GM18502 (cell line): Measurements from ENCODE around the gene RSPRY1.

Experiments
- ATAC-seq: cut with Tn5 transposase; IDR thresholded peaks from one replicate; pipeline ENCODE4 v1.9.1; 2021; ENCODE audit warnings: mild to moderate bottlenecking; ENCODE audit not compliant: unreplicated experiment, poor library complexity

RSPRY1 gene

DNA sequence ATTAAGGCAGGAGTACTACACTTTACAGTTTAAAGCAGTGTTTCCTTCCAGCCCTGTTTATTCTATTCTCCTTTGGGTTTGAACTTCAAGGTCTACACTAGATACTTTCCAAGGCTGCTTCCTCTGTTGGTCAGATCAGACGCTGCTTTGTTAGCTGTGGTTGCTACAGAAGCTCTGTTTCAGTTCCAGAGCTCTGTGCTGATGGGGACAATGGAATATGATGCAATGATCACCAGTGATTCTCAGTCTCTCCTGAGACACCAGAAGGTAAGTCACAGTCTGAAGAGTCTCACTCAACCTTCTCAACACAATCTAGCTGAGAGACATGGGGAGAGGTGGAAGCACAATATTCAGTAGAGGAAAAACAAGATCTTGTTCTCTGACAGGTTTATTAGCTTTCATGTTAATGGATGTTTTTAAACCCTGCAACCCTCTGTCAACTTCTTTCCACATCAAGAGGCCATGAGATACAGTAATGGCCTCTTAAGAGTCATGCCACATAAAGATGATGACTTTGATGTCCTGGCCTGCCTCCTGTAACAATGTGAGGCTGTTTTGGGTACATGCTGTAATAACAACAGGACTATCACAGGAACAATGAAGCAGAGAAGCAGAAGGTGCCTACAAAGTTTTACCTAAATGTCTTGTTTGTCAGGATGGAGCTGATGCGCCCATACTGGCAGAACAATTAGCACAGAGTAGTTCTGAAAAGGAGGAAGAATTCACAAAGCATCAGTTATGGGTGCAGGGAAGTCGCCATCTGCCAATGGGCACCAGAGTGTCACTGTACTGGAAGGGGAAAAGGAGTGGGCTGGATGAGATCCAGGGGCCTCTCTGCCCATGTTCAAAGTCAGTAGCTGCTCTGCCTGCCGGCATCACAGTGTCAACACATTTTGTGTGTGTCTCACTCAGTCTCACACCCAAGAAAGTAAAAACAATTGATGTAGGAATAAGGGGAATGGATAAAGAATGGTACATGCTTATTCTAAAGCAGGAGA is 33.7 kb upstream of the RSPRY1 start:
- ATAC-seq, result no peak

DNA sequence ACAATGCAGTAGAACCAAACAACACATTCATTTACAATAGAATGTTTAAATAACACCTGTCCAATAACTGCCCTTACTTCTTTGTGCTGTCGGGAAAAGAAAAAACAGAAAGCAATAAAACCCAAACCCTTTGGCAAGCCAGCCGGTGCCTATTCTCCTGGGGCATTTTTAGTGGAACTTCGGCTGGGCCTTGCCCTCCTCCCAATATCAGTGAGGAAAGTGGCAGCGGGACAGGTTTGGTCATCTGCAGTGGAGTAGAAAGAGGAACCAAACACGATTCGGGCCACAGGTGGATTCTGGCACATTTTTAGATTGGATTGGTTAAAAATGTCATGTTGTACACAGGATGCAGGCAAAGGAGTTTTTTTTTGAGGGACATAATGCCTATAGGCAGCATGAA is 32.3 kb upstream of the RSPRY1 start:
- ATAC-seq, result no peak

DNA sequence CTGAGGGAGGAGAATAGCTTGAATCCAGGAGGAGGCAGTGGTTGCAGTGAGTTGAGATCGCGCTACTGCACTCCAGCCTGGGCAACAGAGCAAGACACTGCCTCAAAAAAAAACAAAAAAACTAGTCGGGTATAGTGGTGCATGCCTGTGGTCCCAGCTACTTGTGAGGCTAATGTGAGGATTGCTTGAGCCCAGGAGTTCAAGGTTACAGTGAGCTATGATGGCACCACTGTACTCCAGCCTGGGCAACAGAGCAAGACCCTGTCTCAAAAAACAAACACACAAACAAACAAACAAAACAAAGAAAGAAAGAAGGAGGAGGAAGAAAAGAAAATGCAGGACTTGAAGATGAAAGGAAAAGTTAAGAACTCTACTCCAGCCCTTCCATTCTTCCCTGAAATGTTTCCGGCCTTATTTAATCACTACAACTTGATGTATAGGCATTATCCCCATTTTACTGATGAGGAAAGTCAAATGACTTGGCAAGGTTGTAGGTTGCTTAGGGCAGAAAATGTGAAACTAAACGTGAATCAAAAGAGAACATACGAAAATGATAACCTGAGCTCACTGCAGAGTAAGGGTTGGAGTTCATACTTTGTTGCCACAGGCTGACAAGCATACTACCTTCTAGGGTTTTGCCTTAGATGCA is 30.3 kb upstream of the RSPRY1 start:
- ATAC-seq, result no peak

DNA sequence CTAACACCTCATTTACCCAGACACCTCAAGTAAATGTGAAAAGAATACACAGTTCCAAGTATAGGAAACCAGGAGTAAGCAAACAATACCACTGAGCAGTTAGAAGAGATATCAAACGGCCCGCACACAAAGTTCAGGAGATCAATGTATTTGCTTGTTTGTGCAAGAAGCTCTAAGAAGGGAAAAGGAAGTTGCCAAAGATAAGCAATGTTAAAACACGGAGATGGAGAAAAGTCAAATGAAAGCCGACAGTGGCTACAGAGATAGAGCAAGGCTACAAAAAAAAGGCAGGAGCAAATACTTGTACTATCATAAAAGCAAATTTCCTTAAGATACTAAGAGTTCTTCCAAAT is 29.8 kb upstream of the RSPRY1 start:
- no peak for ATAC-seq

DNA sequence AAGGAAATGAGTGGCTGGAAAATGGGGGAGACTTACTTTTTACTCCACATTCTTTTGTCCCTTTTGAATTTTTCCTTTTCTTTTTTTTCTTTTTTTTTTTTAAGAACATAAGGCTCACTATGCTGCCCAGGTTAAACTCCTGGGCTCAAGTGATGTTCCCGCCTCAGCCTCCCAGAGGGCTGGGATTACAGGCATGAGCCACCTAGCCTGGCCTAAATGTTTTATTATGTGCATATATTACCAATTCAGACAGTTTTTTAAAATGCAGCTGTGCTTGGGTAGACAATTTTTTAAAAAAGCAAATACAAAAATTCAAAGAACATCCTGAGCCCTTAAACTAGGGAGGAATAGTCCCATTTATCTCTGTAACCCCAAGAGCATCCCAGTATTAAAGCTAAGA is 28.6 kb upstream of the RSPRY1 start:
- ATAC-seq, result no peak

DNA sequence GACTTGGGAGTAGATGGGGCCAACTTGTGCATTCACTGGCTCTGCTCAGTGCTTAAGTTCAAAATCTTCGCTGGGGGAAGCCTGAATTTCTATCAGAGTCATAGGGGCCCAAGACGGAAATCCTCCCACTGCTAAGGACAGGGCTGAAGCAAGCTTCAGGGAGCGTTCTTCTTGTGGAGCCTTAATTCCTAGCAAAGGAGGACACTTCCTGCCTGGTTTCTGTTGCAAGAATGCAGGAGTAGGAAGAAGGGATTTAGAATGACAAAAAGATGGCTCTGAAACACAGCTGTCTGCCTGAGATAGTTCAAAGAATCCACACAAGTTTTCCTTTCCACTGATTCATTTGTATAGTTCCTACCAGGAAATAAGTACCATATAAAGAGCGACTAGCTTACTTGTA is 26.7 kb upstream of the RSPRY1 start:
- no peak for ATAC-seq

DNA sequence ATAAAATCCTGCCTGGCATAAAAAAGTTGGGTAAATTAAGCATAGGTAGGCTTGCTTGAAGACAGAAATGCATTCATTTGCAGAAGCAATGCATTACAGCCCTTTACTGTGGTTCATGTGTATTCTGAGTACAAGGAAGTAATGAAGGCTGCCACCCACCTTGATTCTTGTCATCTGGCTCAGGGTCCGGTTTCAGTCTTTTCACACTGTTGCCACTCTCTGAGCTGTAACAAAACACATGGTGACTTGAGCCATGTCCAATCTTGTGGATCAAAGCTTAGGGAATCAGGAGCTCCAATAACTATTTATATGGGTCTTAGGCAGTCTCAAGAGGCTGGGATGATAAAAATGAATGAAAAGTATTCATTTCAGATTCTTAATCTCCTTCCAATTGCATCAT is 22.3 kb upstream of the RSPRY1 start:
- ATAC-seq, result no peak

DNA sequence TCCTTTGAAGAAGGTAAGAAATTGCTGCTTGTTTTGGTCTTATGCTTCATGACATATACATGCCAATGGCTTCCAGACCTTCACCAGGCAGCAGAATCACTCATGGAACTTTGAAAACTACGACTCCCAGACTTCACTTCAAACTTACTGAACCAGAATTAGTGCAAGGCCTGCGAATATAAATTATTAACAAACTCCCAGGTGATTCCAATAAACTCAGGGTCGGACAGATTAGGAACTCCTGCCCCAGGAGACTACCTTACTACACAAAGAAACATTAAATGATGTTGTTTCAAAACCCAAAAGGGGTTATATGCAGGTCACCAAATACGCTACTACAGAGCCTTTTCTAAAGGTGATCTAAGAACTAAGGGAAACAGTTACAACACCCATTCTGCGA is 20.6 kb upstream of the RSPRY1 start:
- ATAC-seq, result no peak

DNA sequence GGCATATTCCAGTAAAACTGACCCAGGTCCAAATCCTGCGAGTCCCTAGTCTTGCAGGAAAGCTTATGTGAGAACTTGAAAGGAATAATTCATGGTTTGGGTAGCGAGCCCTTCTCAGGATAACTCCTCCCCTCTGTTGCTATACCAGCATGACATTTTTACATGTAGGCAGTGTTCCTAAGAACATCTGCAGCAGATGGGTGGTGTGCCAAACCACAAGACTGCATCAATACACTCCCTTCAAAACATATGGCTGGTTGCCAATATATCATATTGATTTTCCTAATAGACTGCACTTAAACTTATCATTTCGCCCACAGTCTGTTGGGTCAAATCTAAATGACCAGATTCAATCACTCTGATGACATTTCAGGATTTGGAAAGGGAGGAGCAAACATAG is 20.2 kb upstream of the RSPRY1 start:
- ATAC-seq, result no peak

DNA sequence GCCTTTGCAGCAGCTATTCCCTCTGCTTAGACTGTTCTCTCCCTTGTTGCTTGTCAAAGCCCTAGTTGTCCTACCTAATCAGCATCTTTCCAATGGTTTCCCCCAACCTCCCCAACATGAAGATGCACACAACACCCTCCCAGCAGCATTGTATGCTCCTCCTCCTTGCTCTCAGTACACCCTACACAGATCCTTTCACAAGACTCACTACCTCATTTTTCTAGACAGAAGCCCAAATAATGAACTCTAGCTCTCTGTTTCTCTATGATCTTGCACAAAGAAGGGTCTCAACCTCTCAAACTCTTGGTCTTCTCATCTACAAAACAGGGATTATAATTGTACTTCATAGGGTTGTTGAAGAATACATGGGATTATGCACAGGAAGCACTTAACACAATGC is 19.7 kb upstream of the RSPRY1 start:
- no peak for ATAC-seq

DNA sequence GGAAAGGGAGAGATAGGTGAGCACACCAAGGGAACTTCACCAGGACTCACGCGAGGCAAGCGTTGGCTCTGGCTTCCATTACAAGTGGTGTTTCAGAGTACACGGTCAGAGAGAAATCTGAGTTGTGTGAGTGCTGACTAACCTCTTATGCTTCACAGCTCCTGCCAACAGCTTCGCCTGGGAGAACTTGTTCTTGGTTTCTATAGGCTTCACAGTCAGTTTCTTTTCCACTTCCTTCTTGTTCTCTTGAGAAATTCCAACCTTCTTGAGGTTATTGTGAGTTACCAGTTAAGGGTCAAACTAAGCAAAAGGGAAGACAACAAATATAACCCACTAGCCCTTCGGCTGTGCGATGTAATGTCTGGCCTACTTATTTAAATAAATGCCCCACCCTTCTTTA is 19.2 kb upstream of the RSPRY1 start:
- no peak for ATAC-seq

DNA sequence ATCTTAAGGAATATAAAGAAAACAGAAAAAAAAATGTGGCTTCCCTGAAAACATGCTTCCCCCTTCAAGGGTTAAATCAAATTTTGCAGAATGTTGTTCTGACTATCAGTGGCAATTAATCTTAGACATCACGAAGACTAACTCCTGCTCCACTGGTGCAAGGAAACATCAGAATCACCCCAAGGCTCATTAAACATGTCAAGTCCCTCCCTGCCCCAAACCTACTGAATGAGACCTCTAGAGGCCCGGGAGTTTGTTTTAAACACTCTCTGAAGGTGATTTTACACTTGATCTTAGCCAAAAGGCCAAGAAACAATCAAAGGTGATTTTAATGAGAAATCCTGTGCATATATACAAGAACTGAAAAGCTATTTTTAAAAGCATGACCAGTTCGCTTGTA is 18.6 kb upstream of the RSPRY1 start:
- no peak for ATAC-seq

DNA sequence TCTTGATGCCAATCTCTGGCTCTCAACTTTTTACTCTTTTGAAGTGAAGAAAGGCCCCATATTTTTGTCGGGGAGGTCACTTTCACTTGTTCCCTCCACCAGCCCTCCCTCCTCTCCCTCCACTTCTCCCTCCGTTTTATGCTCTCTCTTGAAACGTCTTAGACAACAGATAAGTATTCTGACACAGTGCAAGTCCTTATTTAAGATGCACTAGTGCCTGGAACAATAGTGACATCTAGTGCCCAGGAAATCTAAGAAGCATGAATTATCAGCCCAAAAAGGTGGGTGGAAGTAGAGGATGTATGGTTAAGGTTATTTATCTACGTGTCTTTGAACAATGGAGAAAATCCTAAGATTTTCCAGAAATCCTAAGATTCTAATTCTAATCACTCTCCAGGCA is 18.2 kb upstream of the RSPRY1 start:
- no peak for ATAC-seq

DNA sequence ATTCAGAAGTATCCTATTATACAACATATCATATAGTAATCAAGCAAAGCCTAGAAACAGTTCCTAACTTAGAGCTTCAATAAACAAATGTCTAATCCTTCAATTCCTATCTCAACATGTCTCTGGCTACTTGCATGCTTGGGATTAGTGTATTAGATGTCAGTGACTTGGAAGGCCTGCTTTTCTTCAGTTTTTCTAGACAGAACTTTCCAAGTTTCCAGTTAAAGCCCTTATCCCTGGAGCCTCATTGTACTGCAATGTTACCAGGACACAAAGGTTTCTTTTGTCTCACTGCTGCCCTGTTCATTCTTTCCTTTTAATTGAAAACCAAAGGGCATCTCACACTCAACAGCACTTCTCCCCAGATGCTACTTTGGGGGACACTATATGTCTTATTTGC is 16.8 kb upstream of the RSPRY1 start:
- ATAC-seq, result no peak

DNA sequence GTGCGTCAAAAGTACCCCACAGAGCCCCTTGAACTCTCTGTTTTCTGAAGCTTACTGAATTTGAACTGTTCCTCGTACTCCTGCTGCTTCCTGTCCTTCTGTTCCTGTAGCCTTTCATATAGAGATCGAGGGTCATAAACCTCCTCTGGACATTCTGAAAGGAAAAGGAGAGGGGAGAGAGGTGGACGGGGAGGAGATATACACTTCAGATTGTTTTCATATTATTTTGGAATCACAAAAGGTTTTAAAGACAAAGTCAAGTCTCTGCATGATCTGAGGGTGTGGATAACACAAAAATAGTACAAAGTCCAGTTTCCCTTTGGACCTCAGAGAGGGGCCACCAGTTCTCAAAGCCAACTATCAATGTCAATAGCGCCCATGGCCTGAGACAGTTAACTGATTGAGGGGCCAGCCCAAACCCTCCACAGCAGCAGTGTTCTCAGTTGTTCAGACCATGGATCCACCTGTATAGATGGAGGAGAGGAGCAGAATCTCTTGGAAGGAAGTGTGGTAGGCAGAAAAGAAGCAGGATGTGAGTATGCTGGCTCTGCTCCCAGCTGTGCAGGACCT is 13.3 kb upstream of the RSPRY1 start:
- ATAC-seq, result no peak

DNA sequence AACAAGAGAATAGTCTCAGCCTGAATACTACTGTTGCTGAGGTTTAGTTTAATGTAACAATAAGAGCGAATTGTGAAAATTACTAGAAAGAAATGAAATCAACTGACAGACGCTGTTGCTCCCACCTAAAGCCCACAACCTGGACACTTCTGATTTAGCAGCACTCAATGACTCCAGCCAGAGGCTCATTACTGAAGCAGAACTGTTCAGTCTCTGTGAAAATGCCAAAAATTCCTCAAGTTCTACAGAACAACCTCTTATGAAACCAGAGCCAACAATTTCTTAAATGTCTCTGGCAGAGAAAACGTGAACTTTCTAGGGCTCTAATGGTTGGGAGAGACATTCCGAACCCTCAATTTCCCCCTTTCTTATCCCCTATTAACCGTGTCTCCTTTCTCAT is 10.2 kb upstream of the RSPRY1 start:
- no peak for ATAC-seq

DNA sequence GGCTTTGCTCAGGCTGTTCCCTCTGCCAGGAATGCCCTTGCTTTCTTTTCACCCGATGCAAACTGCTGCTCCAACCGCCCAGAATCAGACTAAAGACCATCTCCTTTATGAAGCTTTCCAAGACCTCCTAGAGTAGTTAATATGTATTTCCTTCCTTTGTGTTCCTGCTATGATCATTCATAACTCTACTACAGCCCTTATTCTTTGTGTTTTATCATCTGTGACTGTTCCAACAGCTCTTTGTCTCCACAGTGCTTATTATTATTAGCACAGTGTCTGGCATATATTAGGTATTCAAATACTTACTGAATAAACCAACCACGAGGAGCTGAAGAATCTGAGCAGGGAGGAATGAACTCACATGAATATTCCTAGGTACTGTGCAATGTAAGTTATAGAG is 7.9 kb upstream of the RSPRY1 start:
- no peak for ATAC-seq

DNA sequence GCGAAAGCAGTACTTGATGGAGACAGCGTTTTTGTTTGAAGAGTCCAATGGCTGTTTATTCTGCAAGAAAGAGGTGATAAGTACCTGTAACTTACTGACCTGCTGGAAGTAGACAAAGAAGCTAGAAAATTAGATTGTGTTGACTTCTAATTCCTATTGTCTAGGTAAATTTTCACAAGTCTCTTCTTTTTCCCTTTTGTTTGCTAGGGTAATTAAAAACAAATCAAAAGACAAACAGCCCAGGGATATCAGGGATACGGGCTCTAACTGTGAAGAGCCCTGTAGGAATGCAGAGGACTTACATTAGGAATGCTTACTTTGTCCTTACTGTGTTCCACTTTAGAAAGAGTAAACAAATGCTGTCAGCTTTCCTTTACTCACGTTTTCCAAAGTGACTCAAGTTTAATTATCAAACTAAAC is 7.3 kb upstream of the RSPRY1 start:
- no peak for ATAC-seq

DNA sequence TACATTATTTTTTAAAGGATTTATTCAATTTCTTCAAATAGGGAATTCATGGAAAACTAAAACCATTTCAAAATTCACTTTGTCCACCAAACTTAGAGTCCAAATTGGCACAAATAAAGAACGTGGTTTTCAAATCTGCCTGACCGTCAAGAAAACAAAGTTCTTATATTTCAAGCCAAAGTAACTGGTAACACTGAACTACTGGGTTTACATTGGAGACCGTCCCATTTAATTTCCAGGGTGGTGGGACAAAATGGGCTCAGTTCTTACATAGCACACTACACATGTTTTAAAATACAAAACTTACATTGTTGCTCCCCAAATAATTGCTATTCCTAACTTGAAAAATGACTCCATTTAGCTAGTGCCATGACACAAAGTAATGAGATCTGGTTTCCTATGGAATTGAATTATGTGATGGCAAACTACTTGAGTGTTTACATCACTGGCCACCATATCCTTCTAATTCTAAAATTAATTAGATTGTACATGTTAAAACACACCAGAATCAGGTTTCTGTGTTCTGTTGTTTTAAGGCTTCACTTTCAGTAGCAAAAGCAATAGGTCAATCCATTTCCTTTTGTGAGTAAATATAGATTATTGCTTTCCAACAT is 6.8 kb upstream of the RSPRY1 start:
- ATAC-seq, result no peak

DNA sequence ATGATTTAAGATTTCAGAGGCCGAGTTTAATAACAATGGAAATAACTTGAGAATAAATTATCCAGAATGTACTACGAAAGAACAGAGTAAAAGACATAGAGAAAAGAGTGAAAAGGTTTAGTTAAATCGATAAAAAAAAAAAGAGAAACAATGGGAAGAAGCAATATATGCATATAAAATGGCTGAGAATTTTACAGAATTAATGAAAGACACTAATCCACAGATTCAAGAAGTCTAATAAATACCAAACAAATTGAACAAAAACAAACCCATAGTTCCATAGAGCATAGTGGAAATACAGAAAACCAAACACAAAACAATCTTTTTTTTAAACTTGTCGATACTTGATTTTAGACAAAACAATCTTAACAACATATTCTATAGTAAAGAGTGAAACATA is 2.0 kb upstream of the RSPRY1 start:
- no peak for ATAC-seq

DNA sequence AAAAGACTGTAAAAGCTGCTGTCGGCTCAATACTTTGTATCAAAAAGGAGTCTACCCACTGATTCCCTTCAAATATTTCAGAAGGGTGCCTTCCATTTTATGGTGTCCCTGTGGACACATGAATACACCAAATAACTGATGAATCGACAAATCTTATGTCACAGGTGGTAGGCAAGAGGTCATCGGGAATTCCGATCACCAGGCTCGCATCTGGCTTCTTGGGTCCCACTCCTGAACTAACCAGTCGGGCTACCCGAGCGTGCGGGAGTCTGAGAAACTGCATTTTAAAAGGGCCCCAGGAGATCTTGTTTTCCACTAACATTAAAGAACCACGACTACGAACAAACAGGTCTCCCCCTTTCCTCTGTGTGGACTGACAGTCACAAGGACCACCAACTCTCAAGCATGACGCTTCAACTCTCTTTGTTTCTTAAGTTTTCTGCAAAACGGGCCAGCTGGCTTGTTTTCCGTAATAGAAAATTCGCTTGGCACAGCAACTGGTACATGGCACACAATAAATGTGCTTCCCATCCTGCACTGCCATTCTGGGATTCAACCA is 1.2 kb upstream of the RSPRY1 start:
- ATAC-seq, result no peak
